Measurements from ENCODE around the gene TMEM238L. TPM values are rescaled to one million over a fixed set of nuclear protein-coding genes. Genes with fewer than 3 reads are reported as not detected.

Gene TMEM238L
- total and polyA plus RNA-seq, 2 experiments from 2014 or later: not detected

- TF ChIP-seq, protein P1, sequence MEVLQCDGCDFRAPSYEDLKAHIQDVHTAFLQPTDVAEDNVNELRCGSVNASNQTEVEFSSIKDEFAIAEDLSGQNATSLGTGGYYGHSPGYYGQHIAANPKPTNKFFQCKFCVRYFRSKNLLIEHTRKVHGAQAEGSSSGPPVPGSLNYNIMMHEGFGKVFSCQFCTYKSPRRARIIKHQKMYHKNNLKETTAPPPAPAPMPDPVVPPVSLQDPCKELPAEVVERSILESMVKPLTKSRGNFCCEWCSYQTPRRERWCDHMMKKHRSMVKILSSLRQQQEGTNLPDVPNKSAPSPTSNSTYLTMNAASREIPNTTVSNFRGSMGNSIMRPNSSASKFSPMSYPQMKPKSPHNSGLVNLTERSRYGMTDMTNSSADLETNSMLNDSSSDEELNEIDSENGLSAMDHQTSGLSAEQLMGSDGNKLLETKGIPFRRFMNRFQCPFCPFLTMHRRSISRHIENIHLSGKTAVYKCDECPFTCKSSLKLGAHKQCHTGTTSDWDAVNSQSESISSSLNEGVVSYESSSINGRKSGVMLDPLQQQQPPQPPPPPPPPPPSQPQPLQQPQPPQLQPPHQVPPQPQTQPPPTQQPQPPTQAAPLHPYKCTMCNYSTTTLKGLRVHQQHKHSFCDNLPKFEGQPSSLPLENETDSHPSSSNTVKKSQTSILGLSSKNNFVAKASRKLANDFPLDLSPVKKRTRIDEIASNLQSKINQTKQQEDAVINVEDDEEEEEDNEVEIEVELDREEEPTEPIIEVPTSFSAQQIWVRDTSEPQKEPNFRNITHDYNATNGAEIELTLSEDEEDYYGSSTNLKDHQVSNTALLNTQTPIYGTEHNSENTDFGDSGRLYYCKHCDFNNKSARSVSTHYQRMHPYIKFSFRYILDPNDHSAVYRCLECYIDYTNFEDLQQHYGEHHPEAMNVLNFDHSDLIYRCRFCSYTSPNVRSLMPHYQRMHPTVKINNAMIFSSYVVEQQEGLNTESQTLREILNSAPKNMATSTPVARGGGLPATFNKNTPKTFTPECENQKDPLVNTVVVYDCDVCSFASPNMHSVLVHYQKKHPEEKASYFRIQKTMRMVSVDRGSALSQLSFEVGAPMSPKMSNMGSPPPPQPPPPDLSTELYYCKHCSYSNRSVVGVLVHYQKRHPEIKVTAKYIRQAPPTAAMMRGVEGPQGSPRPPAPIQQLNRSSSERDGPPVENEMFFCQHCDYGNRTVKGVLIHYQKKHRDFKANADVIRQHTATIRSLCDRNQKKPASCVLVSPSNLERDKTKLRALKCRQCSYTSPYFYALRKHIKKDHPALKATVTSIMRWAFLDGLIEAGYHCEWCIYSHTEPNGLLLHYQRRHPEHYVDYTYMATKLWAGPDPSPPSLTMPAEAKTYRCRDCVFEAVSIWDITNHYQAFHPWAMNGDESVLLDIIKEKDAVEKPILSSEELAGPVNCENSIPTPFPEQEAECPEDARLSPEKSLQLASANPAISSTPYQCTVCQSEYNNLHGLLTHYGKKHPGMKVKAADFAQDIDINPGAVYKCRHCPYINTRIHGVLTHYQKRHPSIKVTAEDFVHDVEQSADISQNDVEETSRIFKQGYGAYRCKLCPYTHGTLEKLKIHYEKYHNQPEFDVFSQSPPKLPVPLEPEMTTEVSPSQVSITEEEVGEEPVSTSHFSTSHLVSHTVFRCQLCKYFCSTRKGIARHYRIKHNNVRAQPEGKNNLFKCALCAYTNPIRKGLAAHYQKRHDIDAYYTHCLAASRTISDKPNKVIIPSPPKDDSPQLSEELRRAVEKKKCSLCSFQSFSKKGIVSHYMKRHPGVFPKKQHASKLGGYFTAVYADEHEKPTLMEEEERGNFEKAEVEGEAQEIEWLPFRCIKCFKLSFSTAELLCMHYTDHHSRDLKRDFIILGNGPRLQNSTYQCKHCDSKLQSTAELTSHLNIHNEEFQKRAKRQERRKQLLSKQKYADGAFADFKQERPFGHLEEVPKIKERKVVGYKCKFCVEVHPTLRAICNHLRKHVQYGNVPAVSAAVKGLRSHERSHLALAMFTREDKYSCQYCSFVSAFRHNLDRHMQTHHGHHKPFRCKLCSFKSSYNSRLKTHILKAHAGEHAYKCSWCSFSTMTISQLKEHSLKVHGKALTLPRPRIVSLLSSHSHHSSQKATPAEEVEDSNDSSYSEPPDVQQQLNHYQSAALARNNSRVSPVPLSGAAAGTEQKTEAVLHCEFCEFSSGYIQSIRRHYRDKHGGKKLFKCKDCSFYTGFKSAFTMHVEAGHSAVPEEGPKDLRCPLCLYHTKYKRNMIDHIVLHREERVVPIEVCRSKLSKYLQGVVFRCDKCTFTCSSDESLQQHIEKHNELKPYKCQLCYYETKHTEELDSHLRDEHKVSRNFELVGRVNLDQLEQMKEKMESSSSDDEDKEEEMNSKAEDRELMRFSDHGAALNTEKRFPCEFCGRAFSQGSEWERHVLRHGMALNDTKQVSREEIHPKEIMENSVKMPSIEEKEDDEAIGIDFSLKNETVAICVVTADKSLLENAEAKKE (CRISPR knock-in tag; IDR thresholded peaks at IDR 0.05): no peak
- no peak for TF ChIP-seq REST (IDR thresholded peaks at IDR 0.05; ENCODE audit: unreplicated experiment)
- no peak for TF ChIP-seq ZNF114 (CRISPR knock-in tag; IDR thresholded peaks at IDR 0.05)
Measured at GRCh38 chr17:10842658-10843057, 38.8 kb upstream of the TMEM238L start (continued).

DNA sequence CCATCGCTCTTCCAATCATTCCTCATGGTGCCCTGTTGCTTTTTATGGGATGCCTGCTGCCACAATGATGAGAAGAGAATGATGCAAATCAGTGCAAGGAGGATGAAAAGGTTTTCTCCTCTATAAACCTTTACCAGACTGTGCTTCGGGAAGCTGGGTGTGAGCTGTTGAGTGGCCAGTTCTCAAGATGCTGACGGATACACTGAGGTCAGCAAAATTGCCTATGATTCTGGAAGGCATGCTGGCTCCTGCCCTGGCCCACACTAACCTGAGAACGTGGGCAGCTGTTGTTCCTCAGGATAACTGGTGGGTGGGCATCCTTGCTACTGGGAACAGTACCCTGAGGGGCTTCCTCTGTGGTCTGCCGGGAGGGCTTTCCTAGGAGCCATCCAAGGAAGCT lies 34.8 kb upstream of the TMEM238L start:
- Histone ChIP-seq H3K9me2 (ENCODE audit: insufficient read depth) (no peaks in the 10 kb centered on the region), H4K20me1 (replicated peaks; ENCODE audit: insufficient read depth) (no peaks in the 10 kb centered on the region), H2AFZ (no peak overlapping the region), H3K4me1 (ENCODE audit: insufficient read depth) (peaks cover 14% of the 10 kb centered on the region), H3K79me2 (replicated peaks; ENCODE audit: insufficient read depth) (no peaks in the 10 kb centered on the region), H3F3A (replicated peaks; ENCODE audit: low read depth) (0 out of 2 replicates have a peak, but pooled peaks cover 3% of the 10 kb centered on the region), H3K4me3 (no peak overlapping the region), H3K27ac (ENCODE audit: low read depth) (no peak overlapping the region), H3K36me3 (ENCODE audit: insufficient read depth) (no peaks in the 10 kb centered on the region), H3K27me3 (ENCODE audit: insufficient read depth) (no peaks in the 10 kb centered on the region), H3K4me2 (no peak overlapping the region)
- Mint-ChIP-seq H3K4me3 (no peak overlapping the region), H3K27ac (no peak overlapping the region), H3K36me3 (ENCODE audit: low read depth) (no peaks in the 10 kb centered on the region), H3K27me3 (ENCODE audit: insufficient read depth, low read depth, poor library complexity) (peaks cover 7% of the 10 kb centered on the region), H3K9me3 (no peaks in the 10 kb centered on the region; the same call in 2 of the 3 replicates), H3K4me1 (peaks cover 21% of the 10 kb centered on the region)
- DNase-seq (ENCODE audit: low spot score) (no peak), ATAC-seq (no peak)
- TF ChIP-seq, protein P1 (CRISPR knock-in tag; IDR thresholded peaks at IDR 0.05): no peak
- no peak for TF ChIP-seq STAT1 (IDR thresholded peaks at IDR 0.05; ENCODE audit: unreplicated experiment)

Measured in GM23338 (cell line).